GM23338 (cell line): Measurements from ENCODE around the gene ZBTB7C.

ENCODE experiments used
- CTCF ChIP-seq, 2 experiments: fragments of 200-600 bp in 1 of 2; sonication (generic) in 1 of 2; conservative IDR thresholded peaks; 2 replicates each; pipeline versions ENCODE4 v1.5.1 to v1.6.1; 2016 to 2017; ENCODE audit warnings: antibody characterized with exemption in 2 of 2, low read depth in 2 of 2, mild to moderate bottlenecking in 2 of 2, moderate library complexity in 1 of 2
- ZNF331 ChIP-seq: fragments of 250-450 bp; sonication (Bioruptor Pico); IDR thresholded peaks from 2 replicates; pipeline ENCODE4 v1.5.0; 2020; ENCODE audit warnings: low read depth, mild to moderate bottlenecking, moderate library complexity

GRCh38 chr18:48019557-48020325 is 389.4 kb downstream of the ZBTB7C start:
- no peak for TF ChIP-seq CTCF (conservative IDR thresholded peaks at IDR 0.05; ENCODE audit: low read depth in 2 of 2)
- TF ChIP-seq ZNF331 = no peak
